Measurements from ENCODE around the gene NOLC1.

Gene NOLC1

DNA sequence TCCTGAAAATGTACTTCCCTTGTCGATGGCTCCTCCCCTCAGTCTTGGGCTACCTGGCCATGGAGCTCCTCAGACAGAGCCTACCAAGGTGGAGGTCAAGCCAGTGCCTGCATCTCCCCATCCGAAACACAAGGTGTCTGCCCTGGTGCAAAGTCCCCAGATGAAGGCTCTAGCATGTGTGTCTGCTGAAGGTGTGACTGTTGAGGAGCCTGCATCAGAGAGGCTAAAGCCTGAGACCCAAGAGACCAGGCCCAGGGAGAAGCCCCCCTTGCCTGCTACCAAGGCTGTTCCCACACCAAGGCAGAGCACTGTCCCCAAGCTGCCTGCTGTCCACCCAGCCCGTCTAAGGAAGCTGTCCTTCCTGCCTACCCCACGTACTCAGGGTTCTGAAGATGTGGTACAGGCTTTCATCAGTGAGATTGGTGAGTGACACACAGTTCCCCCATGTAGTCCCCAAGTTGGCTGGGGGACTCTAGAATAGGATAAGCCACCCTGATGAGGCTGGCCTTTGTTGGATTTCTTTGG, 10.5 kb upstream of the NOLC1 start:
- Histone ChIP-seq H2AFZ (ENCODE audit: low read depth, low read length) (no peak overlapping the region), H2BK15ac (ENCODE audit: low read depth, poor library complexity, severe bottlenecking) (no peak overlapping the region), H2BK12ac (ENCODE audit: low read length in 2 of 2) (no peak overlapping the region), H3K27me3 (ENCODE audit: control insufficient read depth in 1 of 2, insufficient read depth in 1 of 2, low read length in 2 of 2) (no peaks in the 10 kb centered on the region), H3K18ac (ENCODE audit: low read depth in 1 of 2, low read length in 2 of 2) (no peak overlapping the region), H3K4ac (ENCODE audit: low read depth in 1 of 2, low read length in 2 of 2) (no peak overlapping the region), H3K9ac (ENCODE audit: low read length) (no peak overlapping the region), H3K9me3 (ENCODE audit: control insufficient read depth, low read length) (no peaks in the 10 kb centered on the region), H4K8ac (ENCODE audit: low read length) (no peak overlapping the region), H3K4me3 (ENCODE audit: insufficient read depth in 1 of 2, low read depth in 1 of 2, low read length in 2 of 2) (no peak overlapping the region), H3K14ac (ENCODE audit: low read length in 2 of 2) (no peak overlapping the region), H4K91ac (ENCODE audit: low read length) (no peak overlapping the region), H2AK5ac (ENCODE audit: low read length, severe bottlenecking) (no peak overlapping the region), H3K79me1 (replicated peaks; ENCODE audit: low read length, poor library complexity, severe bottlenecking) (peaks cover 40% of the 10 kb centered on the region), H3K36me3 (ENCODE audit: control insufficient read depth in 1 of 2, insufficient read depth in 2 of 2, low read depth in 1 of 2, low read length in 2 of 2) (peaks cover 72 to 82% of the 10 kb centered on the region in 2 experiments), H3K4me1 (ENCODE audit: control insufficient read depth, insufficient read depth, low read depth, low read length) (peaks cover 6% of the 10 kb centered on the region), H2BK5ac (ENCODE audit: low read depth, low read length, poor library complexity, severe bottlenecking) (no peak overlapping the region), H3K23ac (ENCODE audit: low read length in 2 of 2) (no peak overlapping the region), H3K4me2 (ENCODE audit: low read length, poor library complexity, severe bottlenecking) (no peak overlapping the region), H2BK120ac (ENCODE audit: low read depth, low read length) (no peak overlapping the region), H3K27ac (ENCODE audit: low read length, poor library complexity, severe bottlenecking) (no peak overlapping the region)
- 97% methylated on average over 4 of the region's 4 CpGs for WGBS
- DNase-seq: no peak

DNA sequence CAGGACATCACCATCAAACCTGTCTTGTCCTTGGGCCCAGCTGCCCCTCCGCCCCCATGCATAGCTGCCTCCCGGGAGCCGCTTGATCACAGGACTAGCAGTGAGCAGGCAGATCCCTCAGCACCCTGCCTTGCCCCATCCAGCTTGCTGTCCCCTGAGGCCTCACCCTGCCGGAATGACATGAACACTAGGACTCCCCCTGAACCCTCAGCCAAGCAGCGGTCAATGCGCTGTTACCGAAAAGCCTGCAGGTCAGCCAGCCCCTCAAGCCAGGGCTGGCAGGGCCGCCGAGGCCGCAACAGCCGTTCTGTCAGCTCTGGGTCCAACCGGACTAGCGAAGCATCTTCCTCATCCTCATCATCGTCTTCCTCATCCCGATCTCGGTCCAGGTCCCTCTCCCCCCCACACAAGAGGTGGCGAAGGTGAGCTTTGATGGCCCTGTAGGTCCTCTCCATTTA, 5.2 kb upstream of the NOLC1 start:
- DNase-seq: no peak
- Histone ChIP-seq H3K4me3 (ENCODE audit: insufficient read depth in 1 of 2, low read depth in 1 of 2, low read length in 2 of 2) (no peak overlapping the region), H3K9ac (ENCODE audit: low read length) (no peak overlapping the region), H3K9me3 (ENCODE audit: control insufficient read depth, low read length) (no peaks in the 10 kb centered on the region), H3K27ac (ENCODE audit: low read length, poor library complexity, severe bottlenecking) (peak overlapping the region; percentile 42), H2BK5ac (ENCODE audit: low read depth, low read length, poor library complexity, severe bottlenecking) (peak overlapping the region; percentile 58), H2AK5ac (ENCODE audit: low read length, severe bottlenecking) (no peak overlapping the region), H3K36me3 (ENCODE audit: control insufficient read depth in 1 of 2, insufficient read depth in 2 of 2, low read depth in 1 of 2, low read length in 2 of 2) (peaks cover 60 to 77% of the 10 kb centered on the region in 2 experiments), H3K4me1 (ENCODE audit: control insufficient read depth, insufficient read depth, low read depth, low read length) (peaks cover 11% of the 10 kb centered on the region), H3K27me3 (ENCODE audit: control insufficient read depth in 1 of 2, insufficient read depth in 1 of 2, low read length in 2 of 2) (no peaks in the 10 kb centered on the region), H3K4me2 (ENCODE audit: low read length, poor library complexity, severe bottlenecking) (no peak overlapping the region), H3K18ac (ENCODE audit: low read depth in 1 of 2, low read length in 2 of 2) (no peak overlapping the region), H2BK15ac (ENCODE audit: low read depth, poor library complexity, severe bottlenecking) (no peak overlapping the region), H3K4ac (ENCODE audit: low read depth in 1 of 2, low read length in 2 of 2) (no peak overlapping the region), H2BK120ac (ENCODE audit: low read depth, low read length) (no peak overlapping the region), H4K8ac (ENCODE audit: low read length) (peak overlapping the region; percentile 19), H2AFZ (ENCODE audit: low read depth, low read length) (no peak overlapping the region), H3K14ac (ENCODE audit: low read length in 2 of 2) (no peak overlapping the region), H4K91ac (ENCODE audit: low read length) (no peak overlapping the region), H3K79me1 (replicated peaks; ENCODE audit: low read length, poor library complexity, severe bottlenecking) (peaks cover 40% of the 10 kb centered on the region), H3K23ac (ENCODE audit: low read length in 2 of 2) (no peak overlapping the region), H2BK12ac (ENCODE audit: low read length in 2 of 2) (no peak overlapping the region)
- 96% methylated on average over 17 of the region's 17 CpGs for WGBS

DNA sequence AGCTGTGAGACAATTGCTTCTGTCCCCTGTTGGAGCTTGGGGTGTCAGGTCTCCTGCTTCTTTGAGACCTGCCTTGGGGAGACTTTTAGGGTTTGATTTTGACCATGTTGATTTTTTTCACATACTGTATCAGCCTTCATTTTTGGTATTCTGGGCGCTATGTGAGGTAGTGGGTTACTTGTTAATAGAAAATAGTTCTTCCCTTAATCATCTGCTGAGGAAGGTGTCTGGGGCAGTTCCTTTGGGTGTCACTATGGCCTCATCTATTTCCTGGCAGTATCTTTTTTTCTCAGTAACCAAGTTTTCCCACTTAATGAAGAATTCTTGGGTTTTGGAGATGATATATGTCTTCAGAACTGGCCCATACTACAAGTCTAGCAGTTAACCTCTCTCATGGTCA, 4.6 kb upstream of the NOLC1 start:
- Histone ChIP-seq H3K9me3 (ENCODE audit: control insufficient read depth, low read length) (no peaks in the 10 kb centered on the region), H2BK120ac (ENCODE audit: low read depth, low read length) (no peak overlapping the region), H3K4me1 (ENCODE audit: control insufficient read depth, insufficient read depth, low read depth, low read length) (peaks cover 11% of the 10 kb centered on the region), H2AK5ac (ENCODE audit: low read length, severe bottlenecking) (no peak overlapping the region), H3K9ac (ENCODE audit: low read length) (no peak overlapping the region), H3K23ac (ENCODE audit: low read length in 2 of 2) (no peak overlapping the region), H3K4me2 (ENCODE audit: low read length, poor library complexity, severe bottlenecking) (no peak overlapping the region), H2BK5ac (ENCODE audit: low read depth, low read length, poor library complexity, severe bottlenecking) (no peak overlapping the region), H3K14ac (ENCODE audit: low read length in 2 of 2) (no peak overlapping the region), H2BK12ac (ENCODE audit: low read length in 2 of 2) (no peak overlapping the region), H2AFZ (ENCODE audit: low read depth, low read length) (no peak overlapping the region), H3K36me3 (ENCODE audit: control insufficient read depth in 1 of 2, insufficient read depth in 2 of 2, low read depth in 1 of 2, low read length in 2 of 2) (peaks cover 60 to 75% of the 10 kb centered on the region in 2 experiments), H4K8ac (ENCODE audit: low read length) (no peak overlapping the region), H3K4me3 (ENCODE audit: insufficient read depth in 1 of 2, low read depth in 1 of 2, low read length in 2 of 2) (no peak overlapping the region), H3K27ac (ENCODE audit: low read length, poor library complexity, severe bottlenecking) (peak overlapping the region; percentile 42), H3K4ac (ENCODE audit: low read depth in 1 of 2, low read length in 2 of 2) (no peak overlapping the region), H4K91ac (ENCODE audit: low read length) (no peak overlapping the region), H2BK15ac (ENCODE audit: low read depth, poor library complexity, severe bottlenecking) (no peak overlapping the region), H3K18ac (ENCODE audit: low read depth in 1 of 2, low read length in 2 of 2) (no peak overlapping the region), H3K79me1 (replicated peaks; ENCODE audit: low read length, poor library complexity, severe bottlenecking) (peaks cover 40% of the 10 kb centered on the region), H3K27me3 (ENCODE audit: control insufficient read depth in 1 of 2, insufficient read depth in 1 of 2, low read length in 2 of 2) (no peaks in the 10 kb centered on the region)
- no peak for DNase-seq
- WGBS: no CpG with 5 or more reads among the region's 1 CpG

DNA sequence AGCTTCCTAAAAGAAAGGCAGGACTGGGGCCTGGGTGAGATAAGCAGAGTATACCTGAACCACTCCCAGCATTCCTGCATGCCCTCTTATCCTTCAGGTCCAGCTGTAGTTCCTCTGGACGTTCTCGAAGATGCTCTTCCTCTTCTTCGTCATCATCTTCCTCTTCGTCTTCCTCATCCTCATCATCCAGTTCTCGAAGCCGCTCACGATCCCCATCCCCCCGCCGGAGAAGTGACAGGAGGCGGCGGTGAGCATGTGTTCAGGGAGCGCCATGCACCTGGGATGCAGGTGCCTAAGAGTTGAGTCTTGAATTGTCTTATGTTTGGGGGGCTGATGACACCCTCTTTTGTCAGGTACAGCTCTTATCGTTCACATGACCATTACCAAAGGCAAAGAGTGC, 3.9 kb upstream of the NOLC1 start:
- no peak overlapping the region for H2BK120ac ChIP-seq (ENCODE audit: low read depth, low read length)
- H3K27me3 ChIP-seq (ENCODE audit: control insufficient read depth in 1 of 2, insufficient read depth in 1 of 2, low read length in 2 of 2): no peaks in the 10 kb centered on the region
- H3K27ac ChIP-seq (ENCODE audit: low read length, poor library complexity, severe bottlenecking): no peak overlapping the region
- no peak overlapping the region for H2BK12ac ChIP-seq (ENCODE audit: low read length in 2 of 2)
- H3K9ac ChIP-seq (ENCODE audit: low read length): no peak overlapping the region
- H3K14ac ChIP-seq (ENCODE audit: low read length in 2 of 2): no peak overlapping the region
- no peak overlapping the region for H3K4ac ChIP-seq (ENCODE audit: low read depth in 1 of 2, low read length in 2 of 2)
- no peaks in the 10 kb centered on the region for H3K9me3 ChIP-seq (ENCODE audit: control insufficient read depth, low read length)
- no peak overlapping the region for H3K4me3 ChIP-seq (ENCODE audit: insufficient read depth in 1 of 2, low read depth in 1 of 2, low read length in 2 of 2)
- no peak for DNase-seq
- peaks cover 37% of the 10 kb centered on the region for H3K79me1 ChIP-seq (replicated peaks; ENCODE audit: low read length, poor library complexity, severe bottlenecking)
- H3K4me1 ChIP-seq (ENCODE audit: control insufficient read depth, insufficient read depth, low read depth, low read length): peaks cover 11% of the 10 kb centered on the region
- H2BK5ac ChIP-seq (ENCODE audit: low read depth, low read length, poor library complexity, severe bottlenecking): no peak overlapping the region
- H3K23ac ChIP-seq (ENCODE audit: low read length in 2 of 2): no peak overlapping the region
- no peak overlapping the region for H2AFZ ChIP-seq (ENCODE audit: low read depth, low read length)
- H3K18ac ChIP-seq (ENCODE audit: low read depth in 1 of 2, low read length in 2 of 2): no peak overlapping the region
- no peak overlapping the region for H2BK15ac ChIP-seq (ENCODE audit: low read depth, poor library complexity, severe bottlenecking)
- WGBS: 95% methylated on average over 13 of the region's 13 CpGs
- H4K91ac ChIP-seq (ENCODE audit: low read length): no peak overlapping the region
- no peak overlapping the region for H4K8ac ChIP-seq (ENCODE audit: low read length)
- H2AK5ac ChIP-seq (ENCODE audit: low read length, severe bottlenecking): no peak overlapping the region
- no peak overlapping the region for H3K4me2 ChIP-seq (ENCODE audit: low read length, poor library complexity, severe bottlenecking)
- peaks cover 52 to 69% of the 10 kb centered on the region in 2 experiments for H3K36me3 ChIP-seq (ENCODE audit: control insufficient read depth in 1 of 2, insufficient read depth in 2 of 2, low read depth in 1 of 2, low read length in 2 of 2)
